ENCODE measurements around the gene SLC16A5.

- TF ChIP-seq CTCF (conservative IDR thresholded peaks at IDR 0.05; ENCODE audit: low read length) = no peak
- TF ChIP-seq EZH2phosphoT487 (IDR thresholded peaks at IDR 0.05; ENCODE audit: borderline replicate concordance, low read depth, low read length) = no peak
Observed at GRCh38 chr17:75151930-75152329, 64.2 kb downstream of the SLC16A5 start.

All from OCI-LY7 (cell line).